ENCODE data around the gene HK2. TPM values are rescaled to one million over a fixed set of nuclear protein-coding genes. Genes with fewer than 3 reads are reported as not detected.

The HK2 gene
- total RNA-seq, 2 donors from 2014 or later: 6.9 to 13.4 TPM

DNA sequence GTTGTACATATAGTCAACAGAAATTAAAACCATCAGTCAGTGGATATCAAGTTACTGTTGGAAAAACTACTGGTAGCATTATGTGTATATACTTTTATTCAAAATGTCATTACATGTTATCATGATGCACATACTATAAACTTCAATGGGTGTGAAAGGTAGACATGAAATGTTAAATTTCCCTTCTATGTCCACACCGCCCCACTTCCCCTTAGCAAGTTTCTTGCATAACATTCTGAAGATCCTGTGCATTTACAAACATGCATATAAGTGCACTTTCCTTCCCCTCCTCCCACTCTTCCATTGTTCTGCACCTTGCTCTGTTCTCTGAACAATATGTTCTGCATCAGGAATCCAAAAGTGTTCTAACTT, 16.6 kb upstream of the HK2 start:
- no peak for ATAC-seq (ENCODE audit: insufficient number of reproducible peaks, low FRiP score, low read depth)
- H3K27me3 ChIP-seq (replicated peaks; ENCODE audit: insufficient read depth): no peaks in the 10 kb centered on the region
- TF ChIP-seq, protein P1, sequence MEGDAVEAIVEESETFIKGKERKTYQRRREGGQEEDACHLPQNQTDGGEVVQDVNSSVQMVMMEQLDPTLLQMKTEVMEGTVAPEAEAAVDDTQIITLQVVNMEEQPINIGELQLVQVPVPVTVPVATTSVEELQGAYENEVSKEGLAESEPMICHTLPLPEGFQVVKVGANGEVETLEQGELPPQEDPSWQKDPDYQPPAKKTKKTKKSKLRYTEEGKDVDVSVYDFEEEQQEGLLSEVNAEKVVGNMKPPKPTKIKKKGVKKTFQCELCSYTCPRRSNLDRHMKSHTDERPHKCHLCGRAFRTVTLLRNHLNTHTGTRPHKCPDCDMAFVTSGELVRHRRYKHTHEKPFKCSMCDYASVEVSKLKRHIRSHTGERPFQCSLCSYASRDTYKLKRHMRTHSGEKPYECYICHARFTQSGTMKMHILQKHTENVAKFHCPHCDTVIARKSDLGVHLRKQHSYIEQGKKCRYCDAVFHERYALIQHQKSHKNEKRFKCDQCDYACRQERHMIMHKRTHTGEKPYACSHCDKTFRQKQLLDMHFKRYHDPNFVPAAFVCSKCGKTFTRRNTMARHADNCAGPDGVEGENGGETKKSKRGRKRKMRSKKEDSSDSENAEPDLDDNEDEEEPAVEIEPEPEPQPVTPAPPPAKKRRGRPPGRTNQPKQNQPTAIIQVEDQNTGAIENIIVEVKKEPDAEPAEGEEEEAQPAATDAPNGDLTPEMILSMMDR (IDR thresholded peaks at IDR 0.05): no peak
- no peak overlapping the region for H3K27ac ChIP-seq
- H3K4me3 ChIP-seq: no peak overlapping the region
- H3K9me3 ChIP-seq: no peaks in the 10 kb centered on the region
- H3K4me1 ChIP-seq (ENCODE audit: control insufficient read depth in 1 of 2, low read depth in 2 of 2): peaks cover 0 to 11% of the 10 kb centered on the region in 2 donors
- no peak for DNase-seq (ENCODE audit: low spot score)
- H3K36me3 ChIP-seq: no peaks in the 10 kb centered on the region

- Histone ChIP-seq H3K27me3 (replicated peaks; ENCODE audit: insufficient read depth) (no peaks in the 10 kb centered on the region), H3K27ac (no peak overlapping the region), H3K4me1 (ENCODE audit: control insufficient read depth in 1 of 2, low read depth in 2 of 2) (peaks cover 0 to 11% of the 10 kb centered on the region in 2 donors), H3K9me3 (no peaks in the 10 kb centered on the region), H3K36me3 (no peaks in the 10 kb centered on the region), H3K4me3 (no peak overlapping the region)
- ATAC-seq (ENCODE audit: insufficient number of reproducible peaks, low FRiP score, low read depth) (no peak), DNase-seq (ENCODE audit: low spot score) (no peak)
- TF ChIP-seq, protein P1 (IDR thresholded peaks at IDR 0.05): no peak
Measured at GRCh38 chr2:74819702-74820101, 14.2 kb upstream of the HK2 start.

DNA sequence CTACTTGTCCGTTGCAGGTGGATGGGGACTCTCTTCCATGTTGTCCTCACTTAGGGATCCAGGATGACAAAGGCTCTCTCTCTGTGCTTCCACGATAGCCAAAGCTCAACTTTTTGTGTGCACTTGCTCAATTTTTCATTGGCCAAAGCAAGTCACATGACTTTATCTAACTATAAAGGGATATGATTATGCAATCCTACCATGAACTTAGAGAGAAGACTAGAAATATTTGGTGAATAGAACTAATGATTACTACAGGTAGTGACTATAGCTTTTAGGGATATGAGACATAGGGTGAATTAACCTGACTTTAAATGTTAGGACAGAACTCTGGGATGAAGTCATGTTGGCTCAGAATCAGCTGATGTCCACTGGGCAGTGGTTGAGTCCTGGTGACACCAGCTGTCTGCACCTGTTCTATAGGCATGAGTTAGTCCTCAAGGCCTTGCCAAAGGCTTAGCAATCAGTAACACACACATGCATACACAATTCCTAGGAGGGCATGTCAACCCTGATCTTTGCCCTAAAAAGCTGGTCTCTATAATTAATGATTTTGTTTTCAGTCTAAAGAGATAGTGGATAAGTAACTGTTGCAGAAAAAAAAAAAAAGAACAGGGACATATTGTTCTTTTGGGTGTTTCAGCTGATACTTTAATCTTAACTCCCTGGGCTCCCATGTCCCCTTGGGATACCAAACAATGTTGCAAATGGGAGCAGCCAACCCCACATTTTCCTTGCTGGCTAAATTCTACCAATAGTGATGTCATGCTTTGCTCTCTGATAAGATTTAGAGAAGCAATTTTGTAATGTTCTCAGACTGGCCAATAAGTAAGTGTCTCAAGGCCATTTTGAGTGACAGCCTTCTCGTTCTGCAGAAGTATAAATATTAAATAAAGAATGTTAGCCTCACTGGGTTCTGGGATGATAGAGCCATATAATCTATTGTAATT, 12.5 kb upstream of the HK2 start:
- ATAC-seq (ENCODE audit: insufficient number of reproducible peaks, low FRiP score, low read depth): no peak
- no peaks in the 10 kb centered on the region for H3K36me3 ChIP-seq
- TF ChIP-seq, protein P1 (IDR thresholded peaks at IDR 0.05): no peak

DNA sequence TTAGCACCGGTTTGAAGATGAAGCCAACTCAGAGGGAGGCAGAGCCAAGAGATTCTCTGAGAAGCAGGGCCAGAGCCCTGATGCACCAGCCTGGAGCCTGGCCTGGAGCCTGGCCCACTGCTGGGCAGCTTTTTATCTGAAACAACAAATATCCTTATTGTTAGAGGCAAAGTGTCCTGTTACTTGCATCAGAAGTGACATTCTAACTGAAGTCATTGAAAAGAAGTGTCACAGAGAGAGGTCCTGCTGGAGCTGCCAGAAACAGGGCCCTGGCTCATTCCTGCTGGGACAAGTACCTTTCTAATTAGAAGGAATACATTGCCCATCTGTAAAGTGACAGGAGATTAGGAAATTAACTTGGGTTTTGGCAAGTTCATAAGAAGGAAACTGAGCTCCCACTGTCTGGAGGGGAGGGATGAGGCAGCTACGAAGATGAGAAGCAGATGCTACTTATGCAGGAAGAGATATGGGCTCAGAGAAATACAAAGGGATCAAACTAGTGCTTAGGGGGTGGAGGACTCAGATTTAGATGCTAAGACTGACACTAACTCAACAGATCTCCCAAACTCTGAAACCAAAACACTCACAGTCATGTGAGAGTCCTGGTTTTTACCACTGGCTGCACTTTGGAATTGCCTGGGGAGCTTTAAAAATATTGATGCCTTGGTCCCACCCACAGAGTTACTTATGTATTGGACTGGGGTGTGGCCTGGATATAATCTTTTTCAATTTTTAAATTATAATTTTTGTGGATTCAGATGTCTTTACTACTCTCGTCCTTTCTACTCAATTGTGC, 11.0 kb upstream of the HK2 start:
- DNase-seq (ENCODE audit: low spot score) (no peak), ATAC-seq (ENCODE audit: insufficient number of reproducible peaks, low FRiP score, low read depth) (no peak)
- H3K4me1 ChIP-seq (ENCODE audit: control insufficient read depth in 1 of 2, low read depth in 2 of 2): no peaks in the 10 kb centered on the region
- TF ChIP-seq, protein P1 (IDR thresholded peaks at IDR 0.05): no peak
- no peak overlapping the region for H3K4me3 ChIP-seq
- H3K9me3 ChIP-seq: no peaks in the 10 kb centered on the region
- H3K27ac ChIP-seq: no peak overlapping the region
- no peaks in the 10 kb centered on the region for H3K27me3 ChIP-seq (replicated peaks; ENCODE audit: insufficient read depth)
- H3K36me3 ChIP-seq: no peaks in the 10 kb centered on the region

More for the DNA sequence above, 12.5 kb upstream of the HK2 start:
- Histone ChIP-seq H3K27me3 (replicated peaks; ENCODE audit: insufficient read depth) (no peaks in the 10 kb centered on the region), H3K9me3 (no peaks in the 10 kb centered on the region), H3K27ac (no peak overlapping the region), H3K4me3 (no peak overlapping the region), H3K4me1 (ENCODE audit: control insufficient read depth in 1 of 2, low read depth in 2 of 2) (peaks cover 0 to 8% of the 10 kb centered on the region in 2 donors)
- no peak for DNase-seq (ENCODE audit: low spot score)

DNA sequence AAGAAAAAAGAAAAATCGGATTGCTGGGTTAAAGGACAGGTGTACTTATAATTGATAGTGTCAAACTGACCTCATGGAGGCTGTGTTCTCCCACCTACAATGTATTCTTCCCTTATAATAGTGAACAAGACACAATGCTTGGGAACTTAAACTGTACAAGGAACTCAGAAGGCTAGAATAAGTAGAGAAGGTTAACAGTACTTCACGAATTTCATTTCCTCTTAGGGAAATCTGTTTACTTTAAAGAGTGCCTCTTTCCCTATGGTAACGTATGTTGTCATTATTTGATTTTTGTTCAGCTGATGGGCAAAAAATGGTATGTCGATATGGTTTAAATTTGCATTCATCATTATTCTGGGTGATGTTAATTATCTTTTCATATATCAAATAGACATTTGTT, 9.2 kb upstream of the HK2 start:
- no peak overlapping the region for H3K27ac ChIP-seq
- no peak for ATAC-seq (ENCODE audit: insufficient number of reproducible peaks, low FRiP score, low read depth)

More for the DNA sequence above, 9.2 kb upstream of the HK2 start:
- Histone ChIP-seq H3K4me3 (no peak overlapping the region), H3K9me3 (no peaks in the 10 kb centered on the region), H3K27me3 (replicated peaks; ENCODE audit: insufficient read depth) (no peaks in the 10 kb centered on the region), H3K36me3 (no peaks in the 10 kb centered on the region), H3K4me1 (ENCODE audit: control insufficient read depth in 1 of 2, low read depth in 2 of 2) (no peaks in the 10 kb centered on the region)
- TF ChIP-seq, protein P1 (IDR thresholded peaks at IDR 0.05): no peak
- no peak for DNase-seq (ENCODE audit: low spot score)
